Suppressor macrophage treated with lipopolysaccharide for 1 hour (primary cell): Measurements from ENCODE around the gene TMEM203.

Experiments used
- DNase-seq, 3 donors: peaks; one replicate each; pipeline ENCODE4 v3.0.0-alpha.2; 2020 to 2022

The TMEM203 gene

DNA sequence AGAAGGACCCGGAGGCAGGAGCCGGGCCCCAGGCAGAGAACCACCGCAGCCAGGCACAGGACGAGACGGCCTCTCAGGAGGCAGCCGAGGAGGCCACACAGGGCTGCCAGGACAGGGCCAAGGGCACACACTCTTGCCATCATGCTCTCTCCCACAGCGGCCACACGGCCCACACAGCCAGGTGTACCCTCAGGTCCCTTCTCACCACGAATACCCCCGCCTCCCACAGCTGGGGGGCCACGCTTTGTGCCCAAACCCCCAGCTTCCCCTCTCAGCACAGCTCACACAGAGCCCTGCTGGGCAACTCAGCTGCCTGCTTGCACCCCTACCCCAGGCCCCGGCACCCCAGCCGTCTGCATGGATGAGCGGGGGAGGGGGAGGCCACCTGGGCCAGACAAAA lies 11.7 kb downstream of the TMEM203 start:
- DNase-seq, result no peak

- no peak for DNase-seq
Measured at GRCh38 chr9:137192859-137193258, 12.6 kb downstream of the TMEM203 start.

- DNase-seq, result no peak
Measured at GRCh38 chr9:137192448-137192780, 13.0 kb downstream of the TMEM203 start.

DNA sequence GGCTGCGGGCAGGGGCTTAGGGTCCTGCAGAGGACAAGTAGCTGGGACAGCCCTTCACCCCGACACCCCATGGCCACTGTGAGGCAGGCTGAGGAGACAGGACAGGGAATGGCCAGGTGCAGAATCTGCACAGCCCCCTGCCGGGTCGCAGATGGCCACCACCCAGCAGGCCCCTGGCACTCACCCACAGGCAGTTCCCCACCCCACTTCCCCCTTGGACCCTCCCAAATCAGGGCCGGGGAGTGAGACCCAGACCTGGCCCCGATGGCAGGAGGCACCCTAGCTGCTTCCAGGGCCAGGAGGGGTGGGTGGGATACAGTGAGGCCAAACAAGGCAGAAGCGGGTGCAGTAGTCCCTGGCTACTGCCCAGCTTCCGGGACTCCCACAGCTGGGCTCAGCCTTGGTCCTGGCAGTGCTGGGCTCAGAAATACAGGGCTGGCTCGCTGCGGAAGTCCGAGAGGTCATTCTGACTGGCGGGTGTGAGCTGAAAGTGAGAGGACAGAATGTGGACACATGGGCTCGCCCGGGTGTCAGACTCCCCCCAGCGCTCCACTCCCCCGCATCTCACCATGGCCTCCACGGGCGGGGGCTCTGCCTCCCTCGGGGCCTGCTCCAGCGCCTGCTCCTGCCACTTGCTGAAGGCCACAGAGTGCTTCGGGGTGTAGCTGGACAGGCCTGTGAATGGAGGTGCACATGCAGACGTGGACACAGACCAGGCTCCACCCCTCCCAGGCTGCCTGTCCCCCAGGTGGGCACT lies 13.6 kb downstream of the TMEM203 start:
- no peak for DNase-seq

GRCh38 chr9:137191245-137191644 lies 14.2 kb downstream of the TMEM203 start:
- DNase-seq, result no peak

- DNase-seq, result no peak
Measured at GRCh38 chr9:137190315-137190856, 15.1 kb downstream of the TMEM203 start.

GRCh38 chr9:137189297-137190295 lies 15.9 kb downstream of the TMEM203 start:
- no peak for DNase-seq

DNA sequence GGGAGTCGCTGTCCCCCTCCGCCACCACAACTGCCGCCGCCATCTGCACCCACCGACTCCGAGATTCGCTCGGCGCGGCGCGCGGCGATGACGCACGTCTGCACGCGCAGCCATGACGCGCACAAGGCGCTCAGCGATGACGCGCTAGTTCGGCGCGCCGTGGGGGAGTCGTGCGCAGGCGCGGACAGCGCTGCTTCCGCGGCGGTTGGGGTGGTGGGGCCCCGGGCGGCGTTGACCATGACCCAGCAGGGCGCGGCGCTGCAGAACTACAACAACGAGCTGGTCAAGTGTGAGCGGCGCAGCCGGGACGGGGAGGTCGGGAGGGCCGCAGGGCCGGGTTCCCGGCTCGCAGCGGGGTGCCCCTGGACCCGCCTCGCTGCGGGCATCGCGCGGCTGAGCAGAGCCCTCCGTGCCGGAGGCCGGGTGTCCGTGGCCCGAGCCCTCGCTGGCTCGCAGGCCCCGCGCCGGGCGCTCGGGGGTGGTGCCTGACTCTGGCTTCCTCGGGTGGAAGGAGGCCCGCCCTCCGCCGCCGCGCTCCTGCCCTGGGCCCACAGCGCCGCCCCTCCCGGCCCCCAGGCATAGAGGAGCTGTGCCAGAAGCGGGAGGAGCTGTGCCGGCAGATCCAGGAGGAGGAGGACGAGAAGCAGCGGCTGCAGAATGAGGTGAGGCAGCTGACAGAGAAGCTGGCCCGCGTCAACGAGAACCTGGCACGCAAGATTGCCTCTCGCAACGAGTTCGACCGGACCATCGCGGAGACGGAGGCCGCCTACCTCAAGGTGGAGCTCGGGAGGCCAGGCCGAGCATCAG lies 16.8 kb downstream of the TMEM203 start, which contains the start of the genes ANAPC2 and SSNA1:
ANAPC2 (minus strand) TSS at position 71 of the 807 bp plus-strand sequence; CDS start at position 43, 28 bp downstream.
SSNA1 (plus strand) TSS at position 187 of the 807 bp plus-strand sequence; CDS start at position 238, 51 bp downstream.
- DNase-seq, result peak; percentile 97 to 99 (median 99)

DNA sequence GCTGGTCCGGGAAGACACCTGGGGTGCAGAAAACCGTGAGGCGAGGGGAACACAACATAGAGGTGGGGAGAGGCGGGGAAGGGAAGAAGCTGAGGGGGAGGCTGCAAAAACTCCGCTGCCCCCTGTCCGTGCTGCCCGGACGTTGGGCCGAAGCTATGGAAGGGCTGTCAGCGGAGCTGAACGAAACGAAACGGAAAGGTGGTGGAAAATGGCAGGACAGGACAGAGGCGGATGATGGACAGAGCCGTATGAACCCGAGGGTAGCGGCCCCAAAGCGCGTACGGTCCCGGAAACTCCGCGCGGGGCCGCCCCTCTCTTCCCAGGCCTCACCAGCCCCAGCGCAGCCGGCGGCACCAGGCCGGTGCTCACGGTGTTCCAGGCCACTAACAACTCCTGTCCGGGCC lies 17.4 kb downstream of the TMEM203 start:
- DNase-seq, result no peak

DNA sequence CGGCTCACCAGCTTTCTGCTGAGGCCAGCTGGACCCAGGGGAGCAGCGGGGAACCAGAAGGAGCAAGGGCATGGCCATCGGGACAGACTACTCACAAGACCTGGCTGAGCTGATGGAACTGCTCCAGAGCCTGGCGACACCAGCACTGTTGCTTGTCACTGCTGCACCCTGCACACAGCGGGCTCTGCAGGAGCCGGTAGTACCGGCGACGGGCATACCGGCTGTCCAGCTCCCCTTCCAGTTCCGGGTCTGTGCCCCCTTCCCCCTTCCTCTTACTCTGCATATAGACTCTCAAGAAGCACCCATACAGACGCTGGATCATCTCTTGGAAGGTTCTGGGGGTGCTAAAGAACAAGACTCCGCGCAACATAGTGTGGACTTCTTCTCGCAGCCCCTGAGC lies 18.1 kb downstream of the TMEM203 start:
- DNase-seq, result no peak

DNA sequence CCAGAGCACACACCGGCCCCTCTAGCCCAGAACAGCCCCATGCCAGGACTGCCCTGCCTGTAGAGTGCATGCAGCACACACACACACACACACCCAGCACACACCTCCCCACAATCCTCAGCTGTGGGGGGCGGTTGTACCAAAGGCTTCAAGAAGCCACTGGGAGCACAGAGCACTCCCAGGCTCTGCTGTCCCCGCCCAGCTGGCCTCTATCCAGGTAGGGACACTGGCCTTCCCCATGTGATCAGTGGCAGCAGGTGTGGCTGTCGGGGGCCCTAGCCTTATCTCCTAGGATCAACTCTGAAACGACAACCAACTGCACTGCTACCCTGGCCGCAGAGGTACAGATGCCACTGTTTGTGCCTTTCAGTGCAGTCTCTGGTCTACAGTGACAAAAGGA lies 19.1 kb downstream of the TMEM203 start:
- no peak for DNase-seq

GRCh38 chr9:137185921-137186320 lies 19.5 kb downstream of the TMEM203 start:
- no peak for DNase-seq

- DNase-seq, result no peak
Measured at GRCh38 chr9:137184881-137185660, 20.4 kb downstream of the TMEM203 start.

DNA sequence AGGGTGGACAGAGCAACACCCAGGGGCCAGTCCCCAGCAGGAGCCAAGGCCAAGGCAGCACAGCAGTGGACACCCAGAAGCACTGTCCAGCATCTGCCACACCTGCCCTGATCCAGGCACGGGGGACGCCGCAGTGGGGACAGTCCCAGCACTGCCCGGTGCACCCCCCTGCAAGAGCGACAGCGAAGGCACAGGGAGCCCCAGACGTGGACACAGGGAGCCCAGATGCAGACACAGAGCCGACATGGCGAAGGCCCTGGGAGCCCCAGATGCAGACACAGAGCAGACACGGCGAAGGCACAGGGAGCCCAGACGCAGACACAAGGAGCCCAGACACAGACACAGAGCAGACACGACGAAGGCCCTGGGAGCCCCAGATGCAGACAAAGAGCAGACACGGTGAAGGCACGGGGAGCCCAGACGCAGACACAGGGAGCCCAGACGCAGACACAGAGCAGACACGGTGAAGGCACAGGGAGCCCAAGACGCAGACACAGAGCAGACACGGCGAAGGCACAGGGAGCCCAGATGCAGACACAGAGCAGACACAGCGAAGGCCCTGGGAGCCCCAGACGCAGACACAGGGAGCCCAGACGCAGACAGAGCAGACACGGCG lies 21.4 kb downstream of the TMEM203 start:
- DNase-seq, result no peak

DNA sequence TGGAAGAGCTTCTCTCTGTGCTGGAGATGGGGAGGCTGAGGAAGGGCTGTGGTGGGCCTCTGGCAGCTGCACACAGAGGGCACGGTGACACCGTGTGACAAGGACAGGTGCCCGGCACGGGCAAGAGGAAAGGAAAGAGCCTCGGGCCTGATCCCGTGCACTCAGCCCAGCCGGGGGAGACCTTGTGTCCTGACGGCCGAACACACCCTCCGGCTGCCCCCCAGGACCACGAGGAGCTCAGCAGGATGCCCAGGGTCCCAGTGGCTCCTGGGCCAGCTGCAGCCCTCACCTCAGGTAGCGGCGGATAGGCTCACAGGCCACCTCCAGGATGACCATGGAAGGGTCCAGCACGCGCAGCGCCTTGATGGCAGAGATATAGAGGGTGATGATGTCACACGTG lies 22.6 kb downstream of the TMEM203 start:
- no peak for DNase-seq

- DNase-seq, result no peak
Measured at GRCh38 chr9:137181680-137182079, 23.8 kb downstream of the TMEM203 start.

DNA sequence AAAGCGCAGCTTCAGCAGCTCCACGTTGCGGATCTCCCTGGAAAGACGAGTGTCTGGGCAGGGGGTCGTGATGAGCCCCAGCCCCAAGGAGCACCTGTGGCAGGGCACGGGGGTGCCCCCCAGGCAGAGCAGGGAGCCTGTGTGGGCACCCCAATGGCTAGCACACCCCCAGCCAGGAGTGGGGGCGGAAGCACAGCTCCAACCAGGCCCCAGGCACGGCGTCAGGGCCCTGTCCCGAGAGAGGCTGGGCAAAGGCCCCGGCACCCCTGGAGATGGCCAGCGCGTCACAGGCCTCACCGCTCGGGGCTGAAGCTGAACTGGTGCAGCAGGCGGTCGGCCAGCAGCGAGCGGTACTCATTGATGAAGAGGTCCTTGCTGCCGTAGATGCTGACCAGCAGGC lies 25.0 kb downstream of the TMEM203 start:
- DNase-seq, result no peak

DNA sequence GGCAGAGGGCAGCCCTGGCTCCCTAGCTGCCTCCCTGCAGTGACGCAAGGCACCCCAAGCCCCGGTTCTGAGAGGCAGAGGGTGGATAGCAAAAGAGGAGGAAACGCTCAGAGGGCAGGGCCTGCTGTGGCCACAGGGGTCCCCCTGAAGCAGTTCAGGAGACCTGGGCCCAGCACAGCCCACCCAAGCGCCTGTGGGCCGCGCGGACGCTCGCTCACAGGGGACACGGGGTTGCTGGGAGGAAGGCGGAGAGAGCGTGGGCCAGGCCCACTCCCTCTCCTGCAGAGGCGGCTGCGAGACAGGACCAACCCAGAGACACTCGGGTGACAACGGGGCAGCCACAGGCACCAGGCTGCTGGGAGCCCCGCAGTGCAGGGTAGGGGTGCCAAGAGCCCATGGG lies 25.7 kb downstream of the TMEM203 start:
- no peak for DNase-seq

GRCh38 chr9:137178939-137179630 lies 26.4 kb downstream of the TMEM203 start:
- DNase-seq, result no peak

DNA sequence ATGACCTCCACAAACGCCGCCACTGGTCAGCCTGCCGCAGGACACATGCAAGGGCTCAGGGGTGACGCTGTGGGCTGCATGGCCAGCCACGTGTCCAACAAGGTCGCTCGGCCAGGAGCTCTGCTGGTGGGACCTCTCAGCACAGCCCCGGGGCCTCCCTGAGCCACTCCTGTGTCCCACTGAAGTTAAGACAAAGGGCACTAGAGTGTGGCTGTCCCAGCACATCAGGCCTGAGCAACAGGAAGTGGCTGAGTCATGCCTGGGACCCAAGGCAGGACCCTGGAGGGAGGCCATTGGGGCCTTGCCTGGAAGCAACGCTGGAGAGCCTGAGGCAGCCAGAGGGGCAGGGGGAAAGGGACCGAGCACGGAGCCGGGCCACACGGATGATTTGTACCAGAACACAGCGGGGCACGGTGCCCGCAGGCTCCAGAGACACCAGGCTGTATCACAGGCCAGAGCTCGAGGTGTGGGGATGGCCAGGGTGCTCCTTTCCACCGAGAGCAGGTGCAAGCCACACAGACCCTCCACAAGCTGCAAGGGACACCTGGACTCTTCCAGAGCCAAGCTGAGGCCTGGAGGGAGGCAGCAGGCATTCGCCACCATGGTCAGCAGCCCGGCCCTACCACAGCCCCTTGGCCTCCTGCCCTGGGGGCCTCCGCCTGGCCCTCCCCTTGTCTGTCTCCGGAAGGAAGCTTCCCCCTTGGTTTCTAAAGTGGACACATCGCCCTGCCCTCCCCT lies 27.1 kb downstream of the TMEM203 start:
- DNase-seq, result no peak
